Measurements from ENCODE around the gene KSR2. TPM values are rescaled to one million over a fixed set of nuclear protein-coding genes. Genes with fewer than 3 reads are reported as not detected.

KSR2 gene
- total RNA-seq, 1 experiment from 2014 or later: 1.3 TPM

- no peak overlapping the region for H3K18ac ChIP-seq (ENCODE audit: insufficient read length, low read depth, low read length)
- H3K27me3 ChIP-seq (ENCODE audit: insufficient read depth, low read length): no peaks in the 10 kb centered on the region; the same call in 1 of the 2 replicates
- H2BK120ac ChIP-seq (ENCODE audit: low read depth, low read length, poor library complexity, severe bottlenecking): no peak overlapping the region
- H2BK12ac ChIP-seq (ENCODE audit: insufficient read length, low read depth, low read length): no peak overlapping the region
- no peaks in the 10 kb centered on the region for H3K9me3 ChIP-seq (ENCODE audit: control insufficient read depth, low read depth, low read length)
- H3K27ac ChIP-seq (ENCODE audit: insufficient read length, low read depth, low read length): no peak overlapping the region
- H2AFZ ChIP-seq (ENCODE audit: low read length): no peak overlapping the region
- no peak overlapping the region for H3T11ph ChIP-seq (ENCODE audit: low read length)
- H3K27me3 Mint-ChIP-seq (ENCODE audit: low read depth): no peaks in the 10 kb centered on the region; the same call in 1 of the 2 replicates
- H3K23me2 ChIP-seq (ENCODE audit: insufficient read length, low read depth, low read length, poor library complexity, severe bottlenecking): no peaks in the 10 kb centered on the region
- H3K9me3 Mint-ChIP-seq: no peaks in the 10 kb centered on the region
- no peak overlapping the region for H3K14ac ChIP-seq (ENCODE audit: insufficient read depth, low read length)
- DNase-seq: no peak
- no peaks in the 10 kb centered on the region for H3K79me2 ChIP-seq (ENCODE audit: insufficient read depth, low read length)
- H3K36me3 Mint-ChIP-seq (ENCODE audit: insufficient read depth in 1 of 3, low read depth in 3 of 3): no peaks in the 10 kb centered on the region
- H3K27ac Mint-ChIP-seq: no peak overlapping the region
- no peak overlapping the region for H4K8ac ChIP-seq (replicated peaks; ENCODE audit: insufficient read length, low read depth, low read length)
- no peak overlapping the region for H2BK15ac ChIP-seq (ENCODE audit: low read depth, low read length)
- WGBS (ENCODE audit: extremely low coverage, insufficient read length, low lambda C conversion rate): no CpG with 5 or more reads among the region's 2 CpGs
- no peak overlapping the region for H3K4ac ChIP-seq (ENCODE audit: low read depth, low read length)
- no peaks in the 10 kb centered on the region for H4K20me1 ChIP-seq (ENCODE audit: control insufficient read depth, insufficient read depth, insufficient read length)
- H2BK5ac ChIP-seq (ENCODE audit: insufficient read length, low read length): no peak overlapping the region
- no peak overlapping the region for H2BK20ac ChIP-seq (ENCODE audit: low read depth, low read length, poor library complexity, severe bottlenecking)
- no peak overlapping the region for H3K4me2 ChIP-seq (ENCODE audit: insufficient read depth, insufficient read length, low read length)
- H3K79me1 ChIP-seq (ENCODE audit: insufficient read depth, low read depth, low read length, poor library complexity, severe bottlenecking): no peaks in the 10 kb centered on the region
- no peak overlapping the region for H3K9ac ChIP-seq (ENCODE audit: extremely low read depth, insufficient read length, low read length)
- H3K4me3 Mint-ChIP-seq: no peak overlapping the region
- no peak overlapping the region for H3K23ac ChIP-seq (ENCODE audit: insufficient read length, low read depth, low read length)
- no peak overlapping the region for H3K56ac ChIP-seq (ENCODE audit: insufficient read length, low read depth, low read length)
- TF ChIP-seq, protein P1, sequence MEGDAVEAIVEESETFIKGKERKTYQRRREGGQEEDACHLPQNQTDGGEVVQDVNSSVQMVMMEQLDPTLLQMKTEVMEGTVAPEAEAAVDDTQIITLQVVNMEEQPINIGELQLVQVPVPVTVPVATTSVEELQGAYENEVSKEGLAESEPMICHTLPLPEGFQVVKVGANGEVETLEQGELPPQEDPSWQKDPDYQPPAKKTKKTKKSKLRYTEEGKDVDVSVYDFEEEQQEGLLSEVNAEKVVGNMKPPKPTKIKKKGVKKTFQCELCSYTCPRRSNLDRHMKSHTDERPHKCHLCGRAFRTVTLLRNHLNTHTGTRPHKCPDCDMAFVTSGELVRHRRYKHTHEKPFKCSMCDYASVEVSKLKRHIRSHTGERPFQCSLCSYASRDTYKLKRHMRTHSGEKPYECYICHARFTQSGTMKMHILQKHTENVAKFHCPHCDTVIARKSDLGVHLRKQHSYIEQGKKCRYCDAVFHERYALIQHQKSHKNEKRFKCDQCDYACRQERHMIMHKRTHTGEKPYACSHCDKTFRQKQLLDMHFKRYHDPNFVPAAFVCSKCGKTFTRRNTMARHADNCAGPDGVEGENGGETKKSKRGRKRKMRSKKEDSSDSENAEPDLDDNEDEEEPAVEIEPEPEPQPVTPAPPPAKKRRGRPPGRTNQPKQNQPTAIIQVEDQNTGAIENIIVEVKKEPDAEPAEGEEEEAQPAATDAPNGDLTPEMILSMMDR (conservative IDR thresholded peaks at IDR 0.05): no peak
- H3K4me1 Mint-ChIP-seq: peaks cover 8 to 16% of the 10 kb centered on the region in 2 experiments
- H3K4me1 ChIP-seq (ENCODE audit: insufficient read depth, low read length): no peaks in the 10 kb centered on the region
- no peak overlapping the region for H2AK5ac ChIP-seq (ENCODE audit: insufficient read length, low read length)
- no peak overlapping the region for H4K91ac ChIP-seq (ENCODE audit: insufficient read length, low read depth, low read length)
- no peak overlapping the region for H4K5ac ChIP-seq (ENCODE audit: insufficient read length, low read depth, low read length)
Measured at GRCh38 chr12:117561990-117562389, 406.8 kb downstream of the KSR2 start.

Data from H9 (cell line).